ENCODE results near the gene CC2D2A. TPM values are rescaled to one million over a fixed set of nuclear protein-coding genes. Genes with fewer than 3 reads are reported as not detected.

Gene CC2D2A
- polyA plus RNA-seq, 1 donor from 2014 or later, result 8.6 TPM

- Histone ChIP-seq H3K4me2 (ENCODE audit: low read length) (no peak overlapping the region), H3K27me3 (ENCODE audit: insufficient read depth, low read depth, low read length) (no peaks in the 10 kb centered on the region), H3K9ac (ENCODE audit: low read length) (no peak overlapping the region), H3K9me3 (ENCODE audit: low read length) (no peaks in the 10 kb centered on the region), H3K4me3 (ENCODE audit: low read length) (no peak overlapping the region), H3K79me2 (replicated peaks; ENCODE audit: insufficient read depth, low read length) (no peaks in the 10 kb centered on the region), H3K27ac (ENCODE audit: low read length) (no peak overlapping the region), H3K36me3 (ENCODE audit: insufficient read depth, low read length) (no peaks in the 10 kb centered on the region), H3F3A (ENCODE audit: insufficient read depth, low read length, poor library complexity, severe bottlenecking) (no peaks in the 10 kb centered on the region), H2AFZ (ENCODE audit: low read depth, low read length) (no peak overlapping the region), H3K9me2 (ENCODE audit: insufficient read depth, low read length) (no peaks in the 10 kb centered on the region), H4K20me1 (ENCODE audit: insufficient read depth) (no peaks in the 10 kb centered on the region)
- TF ChIP-seq SMC3 (conservative IDR thresholded peaks at IDR 0.05; ENCODE audit: poor library complexity) (no peak), EZH2 (IDR thresholded peaks at IDR 0.05; ENCODE audit: borderline replicate concordance, insufficient read depth, low read length, poor library complexity, severe bottlenecking) (no peak), RAD21 (conservative IDR thresholded peaks at IDR 0.05) (no peak), TAF1 (IDR thresholded peaks at IDR 0.05; ENCODE audit: low read depth) (no peak), CTCF (IDR thresholded peaks at IDR 0.05; ENCODE audit: poor library complexity, severe bottlenecking) (no peak), POLR2AphosphoS5 (IDR thresholded peaks at IDR 0.05) (no peak), REST (IDR thresholded peaks at IDR 0.05; ENCODE audit: borderline replicate concordance) (no peak), EP300 (conservative IDR thresholded peaks at IDR 0.05; ENCODE audit: poor library complexity, severe bottlenecking) (no peak), MXI1 (conservative IDR thresholded peaks at IDR 0.05; ENCODE audit: poor library complexity, severe bottlenecking) (no peak)
These were observed 34.4 kb downstream of the CC2D2A start for GRCh38 chr4:15504041-15504440.

- no peaks in the 10 kb centered on the region for H4K20me1 ChIP-seq (ENCODE audit: insufficient read depth)
- H3K27ac ChIP-seq (ENCODE audit: low read length), result no peak overlapping the region
- H3K9me3 ChIP-seq (ENCODE audit: low read length), result no peaks in the 10 kb centered on the region
- H3K4me2 ChIP-seq (ENCODE audit: low read length), result no peak overlapping the region
- no peak overlapping the region for H2AFZ ChIP-seq (ENCODE audit: low read depth, low read length)
- TF ChIP-seq TAF1 (IDR thresholded peaks at IDR 0.05; ENCODE audit: low read depth) (no peak), POLR2AphosphoS5 (IDR thresholded peaks at IDR 0.05) (no peak), RAD21 (conservative IDR thresholded peaks at IDR 0.05) (no peak), SMC3 (conservative IDR thresholded peaks at IDR 0.05; ENCODE audit: poor library complexity) (no peak), CTCF (IDR thresholded peaks at IDR 0.05; ENCODE audit: poor library complexity, severe bottlenecking) (no peak), REST (IDR thresholded peaks at IDR 0.05; ENCODE audit: borderline replicate concordance) (no peak), EZH2 (IDR thresholded peaks at IDR 0.05; ENCODE audit: borderline replicate concordance, insufficient read depth, low read length, poor library complexity, severe bottlenecking) (no peak), EP300 (conservative IDR thresholded peaks at IDR 0.05; ENCODE audit: poor library complexity, severe bottlenecking) (no peak), MXI1 (conservative IDR thresholded peaks at IDR 0.05; ENCODE audit: poor library complexity, severe bottlenecking) (no peak)
- H3F3A ChIP-seq (ENCODE audit: insufficient read depth, low read length, poor library complexity, severe bottlenecking), result no peaks in the 10 kb centered on the region
- no peaks in the 10 kb centered on the region for H3K9me2 ChIP-seq (ENCODE audit: insufficient read depth, low read length)
- no peaks in the 10 kb centered on the region for H3K27me3 ChIP-seq (ENCODE audit: insufficient read depth, low read depth, low read length)
- no peak overlapping the region for H3K4me3 ChIP-seq (ENCODE audit: low read length)
- H3K36me3 ChIP-seq (ENCODE audit: insufficient read depth, low read length), result no peaks in the 10 kb centered on the region
- H3K9ac ChIP-seq (ENCODE audit: low read length), result no peak overlapping the region
- H3K79me2 ChIP-seq (replicated peaks; ENCODE audit: insufficient read depth, low read length), result no peaks in the 10 kb centered on the region
These were observed 36.8 kb downstream of the CC2D2A start for GRCh38 chr4:15506464-15506863.

Measured in neural cell (in vitro differentiated cells).